Subcutaneous preadipocyte (primary cell): Measurements from ENCODE around the gene TSKU. TPM values are rescaled to one million over a fixed set of nuclear protein-coding genes. Genes with fewer than 3 reads are reported as not detected.

Experiments
- total RNA-seq: library from RNA; depleted of rRNA; stranded (reverse); fragments of >200 nt; gene quantifications from 2 replicates; pipeline ENCODE4 v1.2.3, GENCODE V29; 2012

The TSKU gene
- 25.4 and 26.0 TPM in 2 replicates for total RNA-seq

DNA sequence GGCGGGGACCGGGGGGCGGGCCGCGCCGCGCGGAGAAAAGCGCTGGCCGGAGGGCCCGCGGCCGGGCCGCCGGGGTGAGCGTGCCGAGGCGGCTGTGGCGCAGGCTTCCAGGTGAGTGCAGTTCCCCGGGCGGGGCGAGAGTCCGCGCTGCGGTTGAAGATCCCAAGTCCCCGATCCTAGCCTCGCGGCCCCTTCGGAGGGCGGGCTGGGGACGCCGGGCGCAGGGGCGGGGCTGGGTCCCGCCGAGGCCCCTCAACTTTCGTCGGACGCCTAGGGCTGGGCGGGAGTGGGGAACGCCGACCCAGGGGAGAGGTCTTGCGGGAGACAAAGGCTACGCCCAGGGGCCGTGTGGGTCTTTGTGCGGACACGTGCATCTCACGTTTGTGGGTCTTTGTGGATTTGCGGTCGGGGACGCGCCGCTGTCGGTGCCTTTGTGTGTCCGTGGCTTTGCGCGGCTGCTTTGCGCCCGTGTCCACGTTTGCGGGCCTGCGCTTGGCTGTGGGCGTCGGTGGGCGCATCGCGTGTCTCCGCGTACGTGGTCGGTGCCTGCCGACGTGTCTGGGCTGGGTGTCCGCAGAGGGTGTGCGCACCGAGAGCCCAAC, at the start of gene TSKU:
TSKU (plus strand) TSS at position 63 of the 602 bp plus-strand sequence. CDS start 12,261 bp downstream, outside the sequence.

Other genes with a start within 250 kb of the TSKU start
- gene LRRC32, start 112.6 kb upstream of the TSKU start, total RNA-seq, result 29.7 and 36.7 TPM in 2 replicates
- 8.5 and 12.1 TPM in 2 replicates for gene ACER3, start 77.6 kb downstream of the TSKU start, total RNA-seq